Stromal cell of bone marrow (primary cell): Measurements from ENCODE around the gene LYRM4.

Experiments
- DNase-seq: peaks from one replicate; pipeline ENCODE4 v3.0.0-alpha.2; 2012; ENCODE audit warnings: low read depth

Gene LYRM4

DNA sequence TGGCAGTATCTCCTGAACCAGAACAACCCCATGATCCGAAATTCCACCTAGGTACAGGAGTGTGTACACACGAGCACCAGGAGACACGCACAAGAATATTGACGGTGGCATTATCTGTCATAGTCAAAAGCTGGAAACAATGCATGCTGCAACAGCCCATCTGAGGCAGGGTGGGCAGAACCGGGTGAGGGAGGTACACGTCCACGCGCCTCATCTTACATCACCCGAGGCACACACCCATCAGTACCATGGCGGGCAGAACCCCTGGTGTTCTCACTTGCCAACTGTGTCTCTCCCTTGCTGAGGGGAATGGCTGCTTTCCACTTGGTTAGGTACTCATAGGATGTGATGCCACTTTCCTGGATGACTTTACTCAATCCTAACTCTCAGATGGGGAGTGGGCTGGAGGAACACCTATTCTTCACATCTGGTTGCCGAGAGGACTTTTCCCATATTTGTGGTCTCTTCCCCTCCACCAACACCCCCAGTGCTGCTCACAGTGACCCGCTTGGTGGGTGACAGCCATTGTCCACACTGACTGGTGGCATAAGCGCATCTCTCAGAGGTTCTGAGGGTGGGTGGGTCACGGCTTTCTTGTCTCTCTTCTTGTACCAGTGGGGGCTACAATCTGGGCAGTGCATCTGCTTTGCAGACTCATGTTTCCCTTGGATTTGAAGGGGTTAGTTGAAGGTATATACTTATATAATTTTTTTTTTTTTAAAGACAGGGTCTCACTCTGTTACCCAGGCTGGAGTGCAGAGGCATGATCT is 162.1 kb downstream of the LYRM4 start:
- DNase-seq = no peak

DNA sequence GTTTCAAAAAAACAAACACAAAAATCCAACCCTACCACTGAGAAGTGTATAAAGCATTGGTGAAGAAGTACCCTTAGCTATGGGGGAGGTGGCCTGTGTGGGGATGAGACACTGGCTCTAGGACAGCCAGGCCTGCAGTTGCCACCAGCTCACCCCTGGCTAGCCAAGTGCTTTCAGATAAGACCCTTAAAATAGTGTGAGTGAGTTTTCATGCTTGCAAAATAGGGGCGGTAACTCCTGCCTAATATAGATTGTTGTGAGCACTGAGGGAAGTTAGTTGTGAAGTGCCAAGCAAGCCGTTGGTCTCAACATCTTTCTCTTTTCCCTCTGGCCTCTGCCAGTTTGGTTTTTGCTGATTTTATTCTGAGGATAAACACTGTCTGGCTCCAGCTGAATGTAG is 164.3 kb downstream of the LYRM4 start:
- no peak for DNase-seq

DNA sequence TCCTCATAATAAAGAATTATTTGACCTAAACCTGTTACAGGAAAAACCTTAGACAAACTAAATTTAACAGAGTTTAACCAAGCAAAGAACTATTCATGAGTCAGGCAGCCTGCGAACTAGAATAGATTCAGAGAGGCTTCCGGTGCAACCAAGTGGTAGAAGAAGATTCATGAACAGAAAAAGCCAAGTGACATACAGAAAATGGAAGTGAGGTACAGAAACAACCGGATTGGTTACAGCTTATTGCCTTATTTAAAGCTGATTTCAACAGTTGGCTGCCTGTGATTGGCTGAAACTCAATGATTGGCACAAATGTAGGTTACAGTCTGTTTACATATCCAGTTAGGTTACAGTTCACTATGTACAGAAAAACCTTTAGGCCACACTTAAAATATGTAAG is 165.5 kb downstream of the LYRM4 start:
- no peak for DNase-seq

DNA sequence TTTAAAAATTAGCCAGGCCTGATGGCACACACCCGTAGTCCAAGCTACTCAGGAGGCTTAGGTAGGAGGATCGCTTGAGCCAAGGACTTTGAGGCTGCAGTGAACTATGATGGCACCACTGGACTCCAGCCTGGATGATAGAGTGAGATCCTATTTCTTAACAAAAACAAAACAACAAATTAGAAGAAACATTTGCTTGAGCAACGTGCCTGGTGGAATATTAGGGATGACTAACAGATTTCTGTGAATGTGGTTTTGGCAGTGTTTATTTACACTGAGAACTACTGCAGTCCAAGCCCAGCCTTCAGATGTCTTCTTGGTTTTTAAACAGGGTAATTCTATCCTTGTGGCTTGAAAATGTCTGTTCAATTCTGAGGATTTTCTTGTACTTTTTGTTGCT is 166.4 kb downstream of the LYRM4 start:
- DNase-seq = peak; percentile 90

DNA sequence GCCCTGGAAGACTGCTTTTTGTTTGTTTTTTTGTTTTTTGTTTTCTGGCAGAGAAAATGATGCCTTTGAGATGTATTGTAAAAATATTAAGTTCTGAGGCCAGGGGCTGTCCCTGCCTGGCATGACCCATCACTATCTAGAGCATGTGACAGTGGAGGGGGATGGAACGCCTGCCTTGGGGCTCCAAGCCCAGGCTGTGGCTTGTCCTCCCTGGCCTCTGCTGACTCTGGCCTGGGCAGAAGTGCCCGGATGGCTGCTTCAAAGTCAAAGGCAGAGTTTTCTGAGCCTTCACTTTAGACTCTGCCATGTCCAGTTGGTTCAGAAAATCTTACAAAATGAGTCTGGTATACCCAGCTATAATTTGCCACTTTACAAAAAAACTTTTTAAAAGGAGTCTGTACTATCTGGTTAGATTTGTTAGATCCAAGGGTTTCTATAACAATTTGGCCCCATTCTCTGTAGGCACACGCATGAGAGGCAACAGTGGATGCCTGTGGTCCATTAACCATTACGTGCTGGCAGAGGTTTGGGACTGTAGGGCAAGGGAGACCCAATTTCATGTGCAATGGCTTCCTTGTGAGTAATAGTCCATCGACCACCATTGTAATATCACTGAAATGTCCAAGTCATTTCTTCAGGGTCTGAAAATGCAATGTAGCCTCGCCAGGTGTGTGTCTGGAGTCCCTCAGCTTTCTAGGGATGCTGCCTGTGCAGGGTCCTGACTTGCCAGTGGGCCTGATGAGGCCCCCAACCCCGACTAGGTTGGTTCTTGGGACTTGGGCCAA is 167.3 kb downstream of the LYRM4 start:
- no peak for DNase-seq

DNA sequence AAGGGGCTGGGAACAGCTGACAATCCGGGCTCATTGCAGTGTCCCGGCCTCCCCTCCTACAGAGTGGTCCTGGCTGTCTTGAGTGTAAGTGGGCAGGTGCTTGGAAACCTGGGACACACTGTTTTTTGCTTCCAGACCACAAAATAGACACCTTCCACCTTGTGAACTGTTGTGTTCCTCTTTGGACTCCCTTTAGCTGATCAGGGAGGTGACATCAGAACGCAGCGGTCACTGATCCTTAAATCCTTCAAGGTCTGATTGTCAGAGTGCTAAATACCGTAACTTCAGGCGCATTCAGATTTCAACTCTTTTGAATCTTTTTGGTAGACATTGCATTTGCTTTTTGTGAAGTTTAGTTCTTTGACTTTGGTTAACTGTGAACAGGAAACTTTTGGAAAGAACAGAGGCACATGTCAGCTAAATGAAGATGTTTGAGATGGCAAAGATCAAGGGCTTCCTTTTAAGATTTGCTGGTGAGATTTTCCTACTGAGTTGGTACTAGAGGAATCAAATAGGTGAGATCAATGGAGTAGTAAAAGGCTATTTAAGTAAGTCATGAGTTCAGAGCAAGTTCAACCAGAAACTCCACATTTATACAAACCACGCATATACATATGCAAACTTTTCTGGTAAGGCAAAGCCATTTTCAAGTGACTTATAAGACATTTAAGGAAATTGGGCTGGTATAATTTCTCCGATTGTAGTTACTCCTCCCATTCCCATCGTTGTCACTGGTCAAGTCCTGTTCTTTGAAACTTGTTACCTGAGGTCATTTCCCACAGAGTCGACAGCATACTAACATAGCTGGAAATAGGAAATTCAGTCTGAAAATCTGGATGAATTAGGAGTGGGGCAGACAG is 169.3 kb downstream of the LYRM4 start:
- DNase-seq = no peak

DNA sequence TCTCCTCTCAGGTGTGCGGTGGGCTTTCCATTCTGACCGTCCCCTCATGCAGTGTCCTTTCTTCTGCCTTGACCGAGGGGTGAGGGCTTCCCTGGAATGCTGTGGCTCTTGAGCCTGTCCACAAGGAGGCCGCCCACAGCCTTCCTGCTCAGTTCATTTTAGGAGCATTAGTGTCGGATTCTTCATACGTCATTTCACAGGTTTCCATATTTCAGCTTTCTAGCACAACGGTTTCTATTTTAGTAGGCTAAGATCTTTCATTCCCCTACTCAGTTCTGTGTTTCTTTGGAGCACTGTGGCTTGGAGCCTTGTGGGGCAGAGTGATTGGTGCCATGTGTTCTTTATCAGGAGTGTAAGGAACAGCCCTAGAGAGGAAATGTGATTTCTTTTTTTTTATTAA is 170.1 kb downstream of the LYRM4 start:
- DNase-seq = no peak

DNA sequence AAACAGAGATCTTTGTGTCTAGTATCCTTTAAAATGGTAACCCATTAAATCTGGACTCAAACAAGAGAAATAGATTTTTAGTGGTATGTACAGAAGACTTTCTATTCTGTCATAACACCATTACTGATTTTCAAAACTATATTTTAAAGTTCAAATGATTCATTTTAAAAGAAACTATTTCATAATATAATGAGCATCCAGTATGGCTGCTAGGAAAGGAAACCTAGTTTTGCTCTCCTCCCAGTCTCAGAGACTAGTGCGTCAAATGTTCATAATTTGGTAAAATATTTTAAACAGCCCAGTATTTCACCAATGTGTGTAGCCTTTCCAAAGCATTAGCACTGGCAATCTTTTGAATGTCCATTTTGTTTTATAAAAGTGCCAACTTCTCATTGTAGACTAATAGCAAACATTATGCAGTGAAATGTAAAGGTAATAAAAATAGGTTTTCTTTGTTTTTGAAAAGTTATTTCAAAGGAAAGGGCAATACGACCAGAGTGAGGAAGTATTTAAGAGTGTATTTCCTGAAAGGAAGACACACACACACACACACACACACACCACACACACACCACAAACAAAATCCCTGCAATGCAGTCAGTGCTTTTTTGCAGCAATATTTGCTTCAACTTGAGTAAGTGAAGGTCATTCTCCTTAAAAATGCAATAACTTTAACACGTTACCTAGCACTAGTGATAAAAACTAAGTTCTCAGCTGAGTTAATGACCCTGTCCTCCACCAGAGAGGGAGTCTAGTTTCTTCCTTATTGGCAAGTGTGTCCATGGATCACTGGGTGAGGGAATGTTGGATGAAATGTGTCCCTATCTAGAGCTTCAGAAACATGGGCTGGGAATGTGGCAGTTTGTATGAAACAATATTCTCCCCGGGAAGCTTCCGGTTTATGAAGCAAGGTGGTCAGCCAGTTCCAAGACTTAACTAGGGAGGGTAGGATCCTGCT is 171.0 kb downstream of the LYRM4 start:
- DNase-seq = no peak

DNA sequence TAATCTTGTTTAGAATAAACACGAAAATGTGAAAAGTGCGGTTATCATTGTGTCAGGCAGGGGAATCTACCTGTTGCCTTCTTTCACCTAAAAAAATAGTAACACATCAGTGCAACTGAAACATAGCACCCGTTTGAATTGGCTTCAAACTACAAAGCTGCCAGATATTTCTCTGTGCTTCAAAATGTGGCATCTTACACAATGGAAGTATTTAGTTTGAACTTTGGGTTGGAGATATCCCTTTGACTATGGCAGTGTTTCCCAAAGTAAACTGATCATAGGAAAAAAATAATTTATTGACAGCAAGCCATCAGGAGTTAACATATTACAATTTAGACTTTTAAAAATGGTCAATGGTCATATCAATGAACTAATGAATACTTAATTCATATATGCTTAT is 172.0 kb downstream of the LYRM4 start:
- no peak for DNase-seq

DNA sequence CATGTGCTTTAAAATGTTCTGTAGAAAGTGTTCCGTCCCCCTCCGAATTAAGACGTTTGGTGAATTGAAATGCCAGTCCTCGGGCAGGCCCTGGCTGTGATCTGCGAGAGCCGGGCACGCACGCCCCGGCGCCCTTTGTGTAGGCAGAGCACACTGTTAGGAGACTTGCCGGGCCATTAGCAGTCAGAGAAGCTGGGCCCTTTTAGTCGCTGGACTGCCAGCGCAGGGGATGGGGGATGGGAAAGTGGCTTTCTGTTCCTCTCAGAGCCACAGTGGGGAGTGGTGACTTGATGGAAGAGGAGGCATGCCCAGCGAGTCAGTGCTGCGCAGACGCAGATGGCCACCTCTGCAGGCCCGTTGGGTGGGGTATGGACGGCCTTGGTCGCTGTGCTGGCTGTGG is 173.4 kb downstream of the LYRM4 start:
- DNase-seq = no peak

DNA sequence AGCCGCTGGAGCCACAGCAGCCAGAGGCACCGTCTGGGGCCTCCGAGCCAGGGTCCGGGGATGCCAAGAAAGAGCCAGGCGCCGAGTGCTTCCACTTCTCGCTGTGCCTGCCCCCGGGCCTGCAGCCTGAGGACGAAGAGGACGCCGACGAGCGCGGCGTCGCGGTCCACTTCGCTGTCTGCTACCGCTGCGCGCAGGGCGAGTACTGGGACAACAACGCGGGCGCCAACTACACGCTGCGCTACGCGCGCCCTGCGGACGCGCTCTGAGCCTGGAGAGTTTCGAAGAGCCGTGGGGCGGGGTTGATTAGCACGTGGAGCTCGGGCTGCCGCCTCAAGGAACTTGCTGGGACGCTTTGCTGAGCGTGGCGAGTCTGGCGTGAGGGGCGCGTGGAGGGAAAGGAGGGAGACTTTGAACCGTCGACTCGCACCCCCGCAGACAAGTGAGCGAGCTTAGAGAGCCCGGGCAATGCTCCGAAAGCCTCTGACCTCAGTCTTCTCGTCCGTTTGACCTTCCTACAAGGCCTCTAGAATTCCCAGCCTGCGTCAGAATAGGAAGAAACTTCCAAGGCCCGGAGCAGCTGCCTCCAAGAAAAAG is 174.4 kb downstream of the LYRM4 start:
- DNase-seq = no peak

DNA sequence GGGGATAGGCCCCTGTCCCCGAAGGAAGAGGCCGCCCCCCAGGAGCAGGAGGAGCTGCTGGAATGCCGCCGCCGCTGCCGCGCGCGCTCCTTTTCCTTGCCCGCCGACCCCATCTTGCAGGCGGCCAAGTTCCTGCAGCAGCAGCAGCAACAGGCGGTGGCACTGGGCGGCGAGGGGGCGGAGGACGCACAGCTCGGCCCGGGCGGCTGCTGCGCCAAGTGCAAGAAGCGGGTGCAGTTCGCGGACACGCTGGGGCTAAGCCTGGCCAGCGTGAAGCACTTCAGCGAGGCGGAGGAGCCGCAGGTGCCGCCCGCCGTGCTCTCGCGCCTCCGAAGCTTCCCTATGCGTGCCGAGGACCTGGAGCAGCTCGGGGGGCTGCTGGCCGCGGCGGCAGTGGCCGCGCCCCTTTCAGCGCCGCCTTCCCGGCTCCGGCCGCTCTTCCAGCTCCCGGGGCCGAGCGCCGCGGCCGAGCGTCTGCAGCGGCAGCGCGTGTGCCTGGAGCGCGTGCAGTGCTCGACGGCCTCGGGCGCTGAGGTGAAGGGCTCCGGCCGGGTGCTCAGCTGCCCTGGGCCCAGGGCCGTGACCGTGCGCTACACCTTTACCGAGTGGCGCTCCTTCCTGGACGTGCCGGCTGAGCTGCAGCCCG is 175.0 kb downstream of the LYRM4 start:
- DNase-seq = no peak

DNA sequence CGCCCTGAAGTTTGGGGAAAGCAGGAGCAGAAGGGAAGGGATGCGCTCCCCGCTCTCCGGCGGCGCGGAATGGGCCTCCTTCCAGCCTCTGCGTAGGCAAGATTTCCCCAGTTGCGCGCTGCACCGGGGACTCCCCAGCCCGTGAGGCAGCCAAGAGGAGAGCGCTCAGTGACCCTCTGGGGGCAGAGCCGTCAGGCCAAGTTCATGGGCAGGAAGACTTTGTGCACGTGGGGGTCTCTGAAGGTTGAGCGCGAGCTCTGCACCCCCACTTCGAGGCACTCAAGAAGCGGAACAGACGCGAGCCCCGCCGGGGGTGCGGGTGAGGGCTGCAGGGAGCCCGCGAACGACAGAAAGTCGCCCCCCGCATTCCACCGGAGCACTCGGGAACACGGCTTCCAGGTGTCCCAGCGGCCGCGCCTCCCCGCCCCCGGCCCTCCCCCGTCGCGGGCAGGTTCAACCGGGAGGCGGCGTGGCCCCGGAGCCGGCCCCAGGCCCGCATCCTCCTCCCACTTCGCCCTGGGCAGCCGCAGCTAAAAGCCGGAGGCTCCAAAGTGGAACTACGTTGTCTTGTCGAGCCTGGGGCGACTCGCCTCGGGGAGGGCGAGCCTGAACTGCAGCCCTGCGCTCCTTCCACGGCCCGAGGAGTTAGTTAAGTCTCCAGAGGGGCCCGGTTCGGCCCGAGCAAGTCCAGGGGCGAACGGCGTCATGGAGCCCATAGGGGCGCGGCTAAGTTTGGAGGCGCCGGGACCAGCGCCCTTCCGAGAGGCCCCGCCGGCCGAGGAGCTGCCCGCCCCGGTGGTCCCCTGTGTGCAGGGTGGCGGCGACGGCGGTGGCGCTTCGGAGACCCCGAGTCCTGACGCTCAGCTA is 175.7 kb downstream of the LYRM4 start, which contains the start of gene PPP1R3G:
PPP1R3G (plus strand) TSS at position 561 of the 867 bp plus-strand sequence; CDS start at position 706, 145 bp downstream.
- DNase-seq = peak; percentile 34

DNA sequence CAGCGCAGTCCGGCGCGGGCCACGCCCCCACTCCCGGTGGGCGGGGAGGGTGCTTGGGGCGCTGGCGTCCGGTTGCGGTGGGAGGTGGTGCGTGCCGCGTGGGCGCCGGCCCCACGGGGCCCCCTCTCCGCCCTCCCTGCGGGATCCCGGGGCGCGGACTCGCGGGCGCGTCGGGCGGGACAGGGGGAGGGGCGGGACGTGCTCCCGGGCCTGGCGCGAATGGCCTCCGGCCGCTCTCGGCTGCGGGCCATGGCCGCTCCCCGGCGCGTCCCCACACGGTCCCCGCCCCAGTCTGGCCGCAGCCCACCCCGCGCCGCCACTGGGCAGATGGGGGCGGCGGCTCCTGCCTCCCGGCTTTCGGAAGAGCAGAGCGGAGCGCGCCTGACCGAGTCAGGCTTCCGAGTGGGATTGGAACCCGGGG is 176.4 kb downstream of the LYRM4 start:
- no peak for DNase-seq

DNA sequence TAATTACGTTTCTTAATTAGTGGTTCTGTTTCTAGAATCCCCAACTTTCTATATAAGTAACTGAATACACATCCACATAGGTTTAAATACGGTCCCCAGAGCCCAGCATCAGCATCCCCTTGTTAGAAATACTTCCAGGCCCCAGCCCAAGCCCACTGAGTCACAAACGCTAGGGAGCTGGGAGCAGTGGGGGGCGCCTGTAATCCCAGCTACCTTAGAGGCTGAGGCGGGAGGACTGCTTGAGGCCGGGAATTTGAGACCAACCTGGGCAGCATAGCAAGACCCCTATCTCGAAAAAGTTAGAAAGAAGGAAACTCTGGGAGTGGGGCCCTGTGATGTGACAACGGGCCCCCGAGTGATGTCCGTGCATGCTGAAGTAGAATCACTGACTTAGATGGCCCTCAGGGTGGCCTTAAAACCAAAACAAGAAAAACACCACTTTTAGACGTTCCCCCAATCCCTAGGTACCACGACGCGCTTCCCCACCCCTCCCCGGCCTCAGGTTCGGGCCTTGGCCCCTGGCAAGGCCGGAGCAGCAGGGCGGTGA is 176.9 kb downstream of the LYRM4 start:
- DNase-seq = no peak

DNA sequence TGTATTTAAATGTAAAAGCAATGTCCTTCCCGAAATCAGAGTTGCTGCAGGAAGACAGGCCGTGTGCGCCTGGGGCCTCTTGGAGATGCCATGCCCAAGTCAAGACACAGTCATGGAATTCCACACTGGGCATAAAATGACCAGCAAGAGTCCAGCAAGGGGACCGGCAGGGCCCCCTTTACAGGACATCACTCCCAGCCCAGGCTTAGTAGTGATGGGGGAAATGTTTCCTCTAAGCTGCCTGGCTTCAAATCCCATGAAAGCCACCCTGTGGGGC is 177.5 kb downstream of the LYRM4 start:
- no peak for DNase-seq

DNA sequence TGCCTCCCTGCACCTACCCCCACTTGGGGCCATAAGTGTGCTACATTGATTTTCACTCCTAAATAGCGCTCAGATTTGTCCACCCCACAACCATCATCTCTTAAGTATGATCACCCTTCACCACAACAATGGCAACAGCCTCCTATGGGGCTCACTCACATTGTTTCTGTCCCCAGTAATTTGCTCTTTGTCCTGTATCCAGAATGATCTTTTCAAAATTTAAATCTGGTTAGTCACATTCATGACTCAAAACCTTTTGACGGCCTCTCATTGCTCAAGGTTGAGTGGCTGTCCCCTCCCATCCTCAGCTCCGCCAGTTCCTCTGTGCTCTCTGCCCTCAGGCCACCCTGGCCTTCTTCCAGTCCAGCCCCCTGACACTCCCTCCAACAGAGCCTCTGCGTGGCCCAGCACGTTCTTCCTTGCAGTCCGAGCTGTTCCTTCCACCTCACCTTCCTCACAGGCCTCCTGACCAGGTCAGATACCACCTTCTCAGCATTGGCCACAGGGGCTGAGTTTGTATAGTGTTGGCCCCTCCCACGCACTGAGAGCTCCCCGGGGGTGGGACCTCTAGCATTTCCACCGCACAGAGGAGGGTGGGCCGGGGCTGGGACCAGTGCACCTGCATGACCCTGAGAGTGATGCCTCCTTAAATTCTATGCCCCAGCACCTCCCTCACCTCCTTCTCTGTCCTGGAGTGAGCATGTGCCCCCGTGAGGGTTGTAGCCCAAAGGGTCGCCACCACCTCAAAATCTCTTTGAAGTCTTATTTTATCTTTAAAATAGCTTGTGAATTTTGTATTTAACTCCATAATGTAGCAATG is 178.1 kb downstream of the LYRM4 start:
- DNase-seq = peak; percentile 59

DNA sequence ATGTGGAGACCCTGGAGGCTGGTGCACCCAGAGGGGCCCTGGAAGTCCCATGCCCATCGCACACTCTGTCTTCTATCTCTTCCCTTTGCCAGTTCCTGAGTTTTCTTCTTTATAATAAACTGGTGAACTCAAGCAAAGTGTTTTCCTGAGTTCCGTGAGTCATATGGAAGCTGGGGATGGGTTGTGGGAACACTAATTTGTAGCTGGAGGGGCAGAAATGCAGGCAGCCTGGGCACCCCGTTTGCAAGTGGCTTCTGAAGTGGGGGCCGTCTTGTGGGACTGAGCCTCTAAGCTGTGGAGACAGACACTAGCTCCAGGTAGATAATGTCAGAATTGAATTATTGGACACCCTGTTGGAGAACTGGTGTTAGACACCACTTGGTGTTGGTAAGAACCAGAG is 178.8 kb downstream of the LYRM4 start:
- no peak for DNase-seq
